GM19328 (cell line): ENCODE data around the gene FCN3.

ENCODE experiments used
- ATAC-seq: cut with Tn5 transposase; IDR thresholded peaks from one replicate; pipeline ENCODE4 v1.9.1; 2021; ENCODE audit warnings: mild to moderate bottlenecking, moderate library complexity; ENCODE audit not compliant: unreplicated experiment

FCN3 gene

DNA sequence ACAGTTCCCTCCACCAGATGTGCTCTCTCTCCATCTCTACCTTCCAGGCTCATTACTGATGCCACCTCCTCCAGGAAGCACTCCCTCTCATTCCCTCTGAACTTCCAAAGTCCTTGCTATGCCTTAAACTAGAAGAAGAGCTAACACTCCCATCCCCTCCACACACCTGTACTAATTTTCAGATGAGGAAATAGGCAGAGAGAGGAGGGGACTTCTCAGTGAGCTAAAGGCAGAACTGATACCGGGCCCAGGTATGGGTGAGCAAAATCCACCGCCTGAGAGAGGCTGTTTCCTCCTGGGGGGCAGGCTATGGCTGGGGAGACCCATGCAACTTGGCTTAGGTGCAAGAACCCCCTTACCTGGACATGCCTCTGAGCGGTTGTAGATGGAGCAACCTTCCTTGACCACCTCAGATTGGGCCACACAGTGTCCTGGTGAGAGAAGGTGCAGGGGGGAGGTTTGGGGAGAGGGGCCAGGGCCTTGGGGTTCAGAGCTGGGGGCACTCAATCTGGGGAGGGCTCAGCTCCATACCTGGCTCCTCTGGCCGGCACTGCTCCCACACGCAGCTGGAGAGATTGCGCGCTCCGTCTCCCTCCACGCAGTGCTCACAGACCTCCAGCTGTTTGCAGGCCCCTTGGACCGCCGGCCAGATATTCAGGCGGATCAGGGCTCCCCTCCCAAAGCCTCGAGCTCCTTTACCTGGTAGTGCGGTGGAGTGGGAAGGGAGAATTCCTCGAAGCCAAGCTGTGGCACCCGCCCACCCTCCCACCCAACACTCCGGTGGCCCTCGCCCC is 7.5 kb upstream of the FCN3 start:
- no peak for ATAC-seq

DNA sequence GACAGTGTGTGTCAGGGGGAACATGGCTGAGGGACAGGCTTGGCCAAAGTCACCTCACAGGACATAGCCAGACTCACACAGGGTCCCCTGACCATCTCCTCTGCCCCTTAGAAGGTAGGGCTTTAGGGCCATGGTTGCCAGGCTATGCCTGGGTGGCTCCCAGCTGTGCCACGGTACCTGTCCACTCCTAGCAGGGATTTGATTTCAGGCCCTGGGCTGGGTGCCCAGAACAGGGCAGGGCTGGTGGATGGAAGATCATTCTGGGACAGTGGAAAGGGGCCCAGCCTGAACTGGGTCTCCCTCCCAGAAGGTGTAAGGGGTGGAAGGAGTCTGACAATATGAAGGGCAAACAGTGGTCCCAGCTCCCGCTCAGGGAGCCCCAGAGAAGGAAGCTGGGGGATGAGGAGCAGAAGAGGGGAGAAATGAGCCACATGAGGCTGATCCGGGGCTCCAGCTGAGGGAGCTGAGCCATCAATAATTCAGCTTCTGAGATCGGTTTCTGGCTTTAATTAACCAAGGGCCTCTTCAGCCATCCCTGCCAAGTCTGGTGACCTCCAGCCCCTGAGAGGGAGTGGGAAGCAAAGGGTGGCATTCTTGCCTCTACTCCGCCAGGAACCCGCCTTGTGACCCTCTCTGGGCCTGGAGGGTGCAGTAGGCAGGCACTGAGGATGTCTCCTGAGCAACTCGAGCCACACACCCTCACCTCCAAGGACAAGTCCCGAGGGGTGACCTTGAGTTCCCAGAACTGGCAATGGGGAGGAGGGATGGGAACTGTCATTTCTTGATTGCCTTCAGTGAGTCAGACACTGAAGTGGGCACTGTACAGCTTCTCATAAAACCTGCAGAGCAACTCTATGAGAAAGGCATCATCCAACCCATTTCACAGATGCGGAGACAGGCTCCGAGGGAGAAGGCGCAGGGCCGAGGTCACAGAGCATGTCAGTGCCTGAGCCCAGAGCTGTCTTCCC is 6.4 kb upstream of the FCN3 start:
- ATAC-seq, result no peak

DNA sequence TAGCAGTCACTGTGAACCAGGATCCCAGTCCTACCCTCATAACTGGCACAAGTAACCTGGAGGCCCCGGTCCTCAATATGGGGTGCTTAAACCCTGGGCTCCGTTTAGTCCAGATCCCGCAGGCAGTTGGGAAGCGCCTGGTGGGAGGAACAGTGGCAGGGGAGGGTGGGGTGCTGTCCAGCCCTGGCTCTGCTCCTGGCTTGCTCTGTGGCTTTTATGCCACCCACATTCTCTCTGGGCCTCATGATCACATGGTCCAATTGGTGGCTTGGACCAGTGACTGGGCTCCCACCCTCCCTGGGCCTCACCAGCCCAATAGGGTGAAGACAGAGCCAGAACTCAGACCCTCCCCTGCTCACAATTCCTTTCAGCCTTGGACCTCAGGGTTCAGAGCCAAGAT is 5.6 kb upstream of the FCN3 start:
- no peak for ATAC-seq

DNA sequence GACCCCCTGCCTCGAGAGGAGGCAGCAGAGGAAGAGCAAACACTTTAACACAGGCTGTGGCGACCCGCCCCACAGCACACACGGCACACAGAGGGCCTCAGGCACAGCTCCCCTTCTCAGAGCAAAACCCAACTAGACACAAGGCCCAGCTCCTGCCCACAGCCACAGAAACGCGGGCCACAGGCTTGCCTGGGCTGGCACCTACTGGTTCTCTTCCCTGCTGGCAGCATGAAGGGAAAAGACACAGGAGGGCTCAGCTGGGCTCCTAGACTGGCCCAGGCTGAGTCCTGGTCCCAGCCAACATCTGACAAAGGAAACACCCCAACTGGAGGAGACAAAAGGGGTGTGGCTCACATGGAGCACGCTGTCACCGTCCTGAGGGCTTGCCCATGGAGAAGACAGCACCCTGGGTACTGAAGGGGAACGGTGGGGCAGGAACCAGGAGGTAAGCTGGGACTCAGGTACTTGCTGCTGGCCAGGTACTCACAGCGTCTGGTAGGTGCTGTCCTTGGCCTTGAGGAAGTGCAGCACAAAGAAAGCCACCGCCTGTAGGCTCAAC is 5.0 kb upstream of the FCN3 start:
- ATAC-seq, result no peak

DNA sequence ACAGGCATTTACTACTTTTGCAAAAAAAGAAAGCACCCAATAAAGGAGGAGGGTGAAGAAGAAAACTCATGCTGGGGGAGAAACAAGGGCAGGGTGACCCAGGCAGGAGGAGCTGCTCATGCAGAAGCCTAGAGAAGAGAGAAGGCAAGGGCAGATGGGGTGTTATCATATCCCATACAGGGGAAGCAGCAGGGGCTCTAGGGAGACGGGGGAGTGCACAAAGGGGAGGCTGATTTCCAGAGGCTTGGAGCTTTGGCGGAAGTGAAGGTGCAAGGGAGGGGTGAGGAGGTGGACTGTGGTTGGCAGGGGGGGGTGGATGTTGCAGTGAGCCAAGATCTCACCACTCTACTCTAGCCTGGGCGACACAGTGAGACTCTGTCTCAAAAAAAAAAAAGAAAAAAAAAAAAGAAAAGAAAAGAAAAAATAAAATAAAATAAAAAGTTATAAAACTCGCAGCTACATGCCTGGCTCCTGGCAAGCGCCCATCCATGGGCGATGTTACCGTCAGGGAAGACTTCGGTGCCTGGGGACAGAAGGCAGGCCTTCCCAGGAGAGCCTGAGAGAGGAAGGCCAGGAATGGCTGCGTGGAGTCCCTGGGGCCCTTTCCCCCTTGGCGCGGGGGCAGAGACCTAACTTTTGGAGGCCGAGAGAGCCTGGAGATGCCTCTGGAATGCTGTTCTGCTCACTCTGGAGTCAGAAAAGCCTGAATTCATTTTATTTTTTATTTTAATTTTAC is 3.3 kb upstream of the FCN3 start:
- no peak for ATAC-seq

DNA sequence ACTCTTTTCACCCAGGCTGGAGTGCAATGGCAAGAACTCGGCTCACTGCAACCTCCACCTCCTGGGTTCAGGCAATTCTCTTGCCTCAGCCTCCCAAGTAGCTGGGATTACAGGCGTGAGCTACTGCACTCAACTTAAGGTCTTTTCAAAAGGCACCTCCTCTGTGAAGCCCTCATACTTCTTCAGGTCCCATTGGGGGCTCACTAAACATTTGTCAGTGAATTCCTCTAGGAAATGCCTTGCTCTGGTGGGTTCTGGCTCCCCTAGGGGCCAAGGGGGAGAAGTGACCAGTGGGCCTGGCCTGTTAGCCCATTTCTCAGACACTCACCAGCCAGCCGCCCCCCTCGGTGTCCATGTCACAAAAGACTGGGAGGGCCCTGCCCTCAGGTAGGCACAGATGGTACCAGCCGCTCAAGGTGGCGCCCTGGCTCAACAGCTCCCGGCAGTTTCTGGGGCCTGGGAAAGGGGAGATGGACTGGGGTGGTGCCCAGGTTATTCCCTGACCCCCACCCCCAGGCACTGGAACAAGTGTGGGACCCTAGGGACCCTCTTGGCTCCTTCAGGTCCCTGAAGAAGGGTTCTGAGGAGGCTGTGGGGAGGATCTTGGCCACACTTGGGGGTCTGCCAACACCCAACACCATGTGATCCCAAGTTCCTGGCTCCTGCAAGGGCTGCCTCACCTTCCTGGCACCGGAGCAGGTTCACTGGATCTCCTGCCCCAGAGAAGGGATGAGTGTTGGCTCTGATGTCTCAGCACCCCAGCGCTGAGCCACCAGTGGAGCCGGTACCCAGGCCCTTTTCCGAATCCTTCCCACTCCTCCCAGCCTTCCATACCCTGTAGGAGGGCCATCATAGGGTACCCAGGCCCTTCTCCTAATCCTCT is 1.6 kb downstream of the FCN3 start:
- ATAC-seq, result no peak

DNA sequence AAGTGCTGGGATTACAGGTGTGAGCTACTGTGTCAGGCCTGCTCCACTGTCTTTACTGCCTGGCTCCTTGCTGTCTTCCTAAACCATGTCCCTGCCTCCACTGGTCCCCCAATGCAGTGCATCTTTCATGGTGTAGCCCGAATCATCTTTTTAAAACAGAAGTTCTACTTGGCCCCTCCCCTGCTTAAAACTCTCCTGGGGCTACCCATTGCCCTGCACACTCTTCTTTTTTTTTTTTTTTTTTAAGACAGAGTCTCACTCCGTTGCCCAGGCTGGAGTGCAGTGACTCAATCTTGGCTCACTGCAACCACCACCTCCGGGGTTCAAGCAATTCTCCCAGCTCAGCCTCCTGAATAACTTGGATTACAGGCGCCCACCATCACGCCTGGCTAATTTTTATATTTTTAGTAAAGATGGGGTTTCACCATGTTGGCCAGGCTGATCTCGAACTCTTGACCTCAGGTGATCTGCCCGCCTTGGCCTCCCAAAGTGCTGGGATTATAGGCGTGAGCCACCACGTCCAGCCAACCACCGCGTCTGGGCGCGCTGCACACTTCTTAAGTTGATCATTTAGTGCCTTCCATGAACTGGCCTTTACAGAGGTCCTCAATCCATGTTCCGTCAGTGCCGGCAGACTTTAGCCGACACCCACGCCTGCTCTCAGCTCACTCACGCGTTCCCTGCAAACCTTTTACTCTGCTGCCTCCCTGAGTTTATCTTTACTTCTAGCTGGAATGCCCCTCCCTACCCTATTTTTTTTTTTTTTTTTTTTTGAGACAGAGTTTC is 2.4 kb downstream of the FCN3 start:
- ATAC-seq, result no peak

DNA sequence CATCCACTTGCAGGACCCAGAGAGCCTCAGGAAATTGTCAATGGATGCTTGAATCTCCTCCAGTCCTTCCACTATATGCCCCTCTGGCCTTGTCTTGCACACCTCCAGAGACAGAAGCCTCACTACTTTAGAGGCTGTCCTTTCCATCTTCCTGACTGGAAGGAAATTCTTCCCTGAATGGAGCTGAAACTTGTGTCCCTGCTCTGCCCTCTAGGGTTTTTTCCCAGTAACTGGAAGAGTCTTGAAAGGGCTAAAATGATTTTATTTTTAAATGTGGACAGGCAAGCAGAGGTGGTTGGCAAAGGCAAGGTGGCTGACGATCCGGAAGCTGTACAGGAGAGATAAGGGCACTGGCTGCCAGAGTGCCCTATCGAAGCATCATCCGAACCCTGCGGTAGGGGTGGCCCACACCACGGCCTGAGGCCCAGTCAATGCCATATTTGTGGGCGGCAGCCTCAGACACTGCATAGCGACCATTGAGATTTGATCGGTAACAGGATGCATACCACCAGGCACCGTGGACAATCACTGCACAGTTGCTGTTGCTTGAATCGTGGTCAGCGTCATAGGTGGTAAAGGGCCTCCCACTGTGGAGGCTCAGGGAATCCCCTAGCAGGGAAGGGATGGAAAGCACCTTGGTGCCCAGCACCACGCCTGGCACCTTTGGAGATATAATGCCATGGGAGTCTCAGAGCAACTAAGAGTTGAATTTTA is 5.6 kb downstream of the FCN3 start:
- no peak for ATAC-seq

DNA sequence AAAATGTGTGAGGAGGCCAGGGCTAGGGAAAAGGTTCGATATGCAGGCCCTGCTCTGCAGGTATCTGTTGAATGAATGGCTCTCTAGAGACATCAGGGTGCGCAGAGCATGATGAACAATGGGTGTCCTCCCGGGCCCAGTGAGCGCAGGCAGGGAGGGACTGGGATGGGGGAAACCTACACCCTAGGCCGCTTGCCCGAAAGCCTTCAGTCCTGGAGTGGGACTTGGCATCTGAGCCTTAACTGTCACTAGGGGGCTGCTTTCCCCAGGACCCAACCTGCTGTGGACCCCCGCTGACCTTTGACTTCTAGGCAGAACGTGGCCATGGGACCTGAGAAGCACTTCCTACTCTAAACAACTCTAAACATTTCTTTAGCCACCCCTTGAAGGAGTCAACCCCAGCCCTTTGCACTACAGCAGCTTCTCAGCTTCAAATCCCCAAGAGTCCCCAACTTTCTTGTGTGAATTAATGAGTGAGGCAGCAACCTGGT is 7.4 kb downstream of the FCN3 start:
- ATAC-seq, result no peak

DNA sequence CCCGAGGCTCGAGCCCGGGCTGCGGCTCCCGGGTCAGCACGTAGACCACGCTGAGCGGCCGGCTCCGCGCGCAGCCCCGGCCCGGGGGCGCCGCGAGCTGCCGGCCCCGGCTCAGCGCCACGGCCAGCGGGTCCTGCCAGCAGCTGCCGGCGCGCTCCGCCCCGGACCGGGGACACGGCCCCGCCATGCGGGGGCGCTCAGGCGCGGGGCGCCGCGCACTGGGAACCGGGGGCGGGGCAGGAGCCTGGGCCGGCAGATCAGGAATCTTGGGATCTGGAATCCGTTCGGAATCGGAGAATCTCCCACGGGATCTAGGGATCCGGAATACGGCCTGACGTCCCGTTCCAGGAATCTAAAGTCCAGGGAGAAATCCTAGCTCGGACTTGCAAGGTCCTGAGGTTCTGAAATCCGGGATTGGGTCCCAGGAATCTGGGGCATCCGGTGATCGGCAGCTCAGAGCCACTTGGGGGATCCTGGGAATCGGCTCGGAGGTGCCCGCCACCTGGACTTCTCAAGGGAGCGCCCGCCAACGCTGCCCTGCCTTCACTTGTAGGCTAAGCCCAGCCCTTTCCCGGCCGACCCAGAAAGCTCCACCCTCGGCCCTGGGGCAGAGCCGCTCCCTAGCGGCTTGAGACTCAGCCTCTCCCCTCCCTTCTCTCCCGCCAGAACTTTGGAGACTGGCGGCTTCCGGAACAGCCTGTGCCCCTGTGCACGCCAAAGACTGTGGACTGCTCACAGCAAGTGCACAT is 8.0 kb downstream of the FCN3 start, which contains the start of gene MAP3K6:
TSS of gene MAP3K6 (minus strand) at position 551 of the 749 bp plus-strand sequence. CDS start at position 187, 364 bp downstream.
- no peak for ATAC-seq

DNA sequence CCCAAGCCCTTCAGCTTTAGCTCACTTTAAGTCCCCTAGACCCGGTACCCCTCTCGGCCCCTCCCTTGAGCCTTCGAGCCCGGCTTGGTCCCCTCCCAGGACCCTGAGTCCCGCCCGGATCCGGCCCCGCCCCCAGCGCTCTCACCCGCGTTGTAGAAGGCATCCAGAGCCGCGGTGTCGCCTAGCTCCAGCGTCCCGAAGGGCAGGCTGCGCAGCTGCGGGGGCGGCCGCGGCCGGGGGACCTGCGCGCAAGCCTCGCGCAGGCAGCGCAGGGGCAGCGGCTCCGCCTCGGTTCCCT is 8.6 kb downstream of the FCN3 start:
- no peak for ATAC-seq

DNA sequence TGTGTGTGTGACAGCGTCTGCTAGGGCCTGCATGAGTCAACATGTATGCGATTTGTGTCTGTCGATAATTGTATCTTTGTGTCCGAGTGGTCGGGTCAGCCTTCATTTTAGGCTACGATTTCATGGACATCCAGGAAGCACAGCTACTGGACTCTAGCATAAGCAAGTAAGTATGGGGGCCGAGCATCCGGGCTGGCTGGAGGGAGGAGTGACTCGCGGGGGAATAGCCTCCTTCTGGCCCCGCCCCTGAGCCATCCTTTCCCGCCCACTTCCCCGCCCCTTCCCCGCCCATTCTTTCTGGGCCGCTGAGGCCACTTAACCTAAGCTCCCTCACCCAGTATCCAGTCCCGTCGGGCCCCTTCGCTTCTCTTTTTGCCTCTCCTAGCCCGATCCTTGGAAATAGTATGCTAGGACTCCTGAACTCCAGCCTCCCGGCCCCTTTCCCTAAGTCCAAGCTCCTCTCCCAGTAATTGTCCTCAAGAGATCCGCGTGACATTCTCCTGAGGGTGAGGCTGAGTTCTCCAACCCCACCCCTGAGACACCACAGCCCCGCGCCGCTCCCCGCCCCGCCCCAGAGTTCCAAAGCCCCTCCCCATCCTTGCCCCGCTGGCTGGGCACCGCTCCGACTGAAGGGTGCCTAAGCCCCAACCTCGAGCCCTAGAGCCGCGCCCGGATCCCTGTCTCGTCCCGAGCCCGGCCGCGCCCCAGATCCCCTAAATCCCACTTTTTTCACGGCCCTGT is 9.1 kb downstream of the FCN3 start:
- no peak for ATAC-seq

DNA sequence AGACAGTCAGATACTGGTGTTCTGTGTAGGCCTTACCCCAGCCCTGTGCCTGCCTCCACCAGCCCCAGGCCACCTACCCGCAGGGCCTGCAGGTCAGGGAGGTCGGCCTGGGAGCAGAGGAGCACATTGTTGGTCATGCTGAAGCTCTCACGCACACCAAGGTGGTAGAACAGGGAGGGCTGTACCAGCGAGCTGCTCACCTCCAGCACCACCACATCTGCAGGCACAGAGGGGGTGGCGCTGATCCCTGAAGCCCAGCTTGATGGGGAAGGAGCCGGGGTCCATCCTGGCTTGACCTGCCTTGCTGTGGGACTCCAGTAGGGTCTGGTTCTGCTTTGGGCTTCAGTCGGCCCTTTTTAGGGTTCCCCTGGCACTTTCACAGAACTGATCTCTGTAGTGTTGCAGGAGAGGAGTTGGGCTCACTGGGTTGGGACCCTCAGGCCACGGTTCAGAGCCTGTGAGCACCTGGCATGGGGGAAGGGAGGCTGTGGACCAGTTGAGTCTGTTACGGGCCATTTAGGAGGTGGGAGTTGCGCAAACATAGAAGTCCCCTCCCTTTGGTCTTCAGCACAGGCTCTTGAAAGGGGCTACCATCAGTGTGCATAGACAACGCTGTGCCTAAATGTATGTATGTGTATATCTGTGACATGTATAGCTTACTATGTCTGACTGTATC is 9.8 kb downstream of the FCN3 start:
- no peak for ATAC-seq

DNA sequence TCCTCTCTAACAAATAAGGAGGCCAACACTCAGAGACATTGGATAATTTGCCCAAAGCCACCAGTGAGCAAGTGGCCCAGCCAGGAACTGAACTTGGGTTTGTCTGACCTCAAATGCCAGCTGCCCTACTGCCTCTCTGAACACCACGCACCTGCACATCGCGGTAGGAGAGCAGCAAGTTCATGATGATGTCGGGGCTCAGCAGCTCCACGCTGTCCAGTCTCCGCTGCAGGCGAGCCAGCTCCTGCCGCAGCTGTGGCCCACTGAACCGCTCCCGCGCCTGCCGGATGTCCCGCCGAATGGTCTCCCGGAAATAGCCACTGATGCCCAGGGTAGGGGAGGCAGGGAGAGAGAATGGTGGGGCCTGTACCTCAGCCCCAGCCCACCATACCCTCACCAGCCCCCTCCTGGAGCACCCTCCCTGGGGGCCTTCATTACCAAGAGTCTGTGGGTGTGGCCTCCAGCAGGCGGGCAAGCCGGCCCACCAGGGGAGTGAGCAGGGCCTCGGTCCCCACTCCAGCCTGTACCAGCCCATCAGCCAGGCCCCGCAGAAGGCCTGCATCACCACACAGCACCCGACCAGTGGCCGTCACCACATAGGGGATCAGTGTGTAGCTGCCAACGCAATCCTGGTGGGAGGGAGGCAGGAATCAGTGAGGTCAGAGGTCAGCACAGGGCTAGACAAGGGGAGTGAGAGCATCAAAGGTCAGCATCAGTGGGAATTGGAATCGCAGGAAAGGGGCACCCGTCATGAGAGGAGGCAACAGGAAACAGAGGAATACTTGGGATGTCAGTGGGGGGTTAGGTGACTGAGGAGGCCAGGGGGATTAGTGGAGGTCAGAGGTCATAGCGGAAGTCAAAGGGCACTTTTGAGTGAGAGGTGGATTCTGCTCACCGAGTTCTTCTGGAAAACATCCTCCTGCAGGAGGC is 10.6 kb downstream of the FCN3 start:
- no peak for ATAC-seq

DNA sequence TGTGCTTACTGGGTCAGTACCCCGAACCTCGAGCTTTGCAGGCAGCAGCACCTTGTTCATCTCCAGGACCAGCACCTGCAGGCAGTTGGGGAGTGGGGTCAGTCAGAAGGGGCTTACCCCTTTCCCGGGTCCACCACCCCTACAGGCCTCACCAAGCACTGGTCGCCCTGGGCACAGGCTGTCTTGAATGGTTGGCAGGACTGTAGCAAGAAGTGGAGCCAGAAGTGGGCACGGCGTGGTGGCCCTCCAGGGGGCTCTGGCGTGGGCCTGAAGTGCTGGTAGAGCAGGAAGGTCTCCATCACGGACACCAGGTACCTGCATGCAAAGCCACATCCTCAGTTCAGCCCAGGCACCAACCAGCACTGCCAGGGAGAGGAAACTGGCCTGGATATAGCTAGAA is 13.1 kb downstream of the FCN3 start:
- ATAC-seq, result no peak

DNA sequence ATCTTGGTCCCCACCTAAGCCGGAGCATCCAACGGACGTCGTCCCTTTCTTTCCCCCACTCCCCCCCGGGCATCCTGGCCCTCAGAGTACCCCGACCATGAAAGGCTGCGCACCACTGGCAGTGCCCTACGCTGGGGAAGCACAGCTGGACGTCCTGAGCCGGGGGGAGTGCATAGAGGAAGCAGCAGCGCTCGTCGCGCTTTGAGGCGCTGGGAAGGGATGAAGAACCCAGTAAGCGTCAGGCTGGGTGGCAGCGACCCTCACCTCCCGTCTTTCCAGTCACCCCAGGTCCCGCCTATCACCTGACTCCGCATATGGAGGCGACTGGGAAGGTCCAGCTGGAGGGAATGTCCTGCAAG is 13.6 kb downstream of the FCN3 start:
- ATAC-seq, result no peak
